Measurements from ENCODE around the gene TUBB2B.

DNA sequence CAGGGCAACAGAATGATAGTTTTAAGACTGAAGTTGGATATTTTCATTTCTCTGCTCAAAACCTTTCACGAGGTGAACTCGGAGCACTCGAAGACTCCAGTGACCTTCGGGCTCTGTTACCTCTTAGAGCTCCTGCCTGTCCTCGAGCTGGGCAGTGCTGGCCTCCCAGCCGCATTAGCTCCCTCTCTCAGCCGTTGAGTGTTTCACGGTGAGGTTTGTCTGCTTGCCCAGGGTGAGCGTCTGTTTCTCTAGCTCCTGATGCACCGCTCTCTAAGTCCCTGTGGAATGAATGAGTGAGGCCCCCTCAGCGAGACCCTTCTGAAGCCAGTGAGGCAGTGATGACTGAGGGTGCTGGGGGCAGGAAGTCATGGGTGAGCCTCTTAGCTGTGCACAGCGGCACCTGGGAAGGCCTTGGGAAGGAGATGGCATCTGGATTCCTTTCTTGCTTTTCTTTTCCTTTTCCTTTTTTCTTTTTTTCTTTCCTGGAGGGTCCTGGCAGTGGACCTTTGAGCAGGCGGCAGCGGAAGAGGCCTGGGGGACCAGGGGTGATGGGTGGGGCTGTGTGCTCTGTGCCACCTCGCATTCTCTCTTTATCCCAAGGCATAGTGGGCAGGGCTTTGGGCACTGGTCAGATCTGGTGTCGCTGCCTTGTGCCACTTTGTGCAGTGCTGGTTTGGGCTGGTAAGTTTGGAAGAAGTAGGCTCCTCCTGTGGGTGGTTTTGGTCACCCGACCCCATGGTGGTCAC is 33.5 kb upstream of the TUBB2B start:
- TF ChIP-seq SUZ12 (IDR thresholded peaks at IDR 0.05) (no peak), BHLHE40 (IDR thresholded peaks at IDR 0.05; ENCODE audit: borderline replicate concordance) (no peak), SP1 (IDR thresholded peaks at IDR 0.05) (no peak), ZNF384 (IDR thresholded peaks at IDR 0.05) (no peak), FOXM1 (IDR thresholded peaks at IDR 0.05; ENCODE audit: borderline replicate concordance) (no peak), FOXA1 (IDR thresholded peaks at IDR 0.05) (no peak), FOXK2 (IDR thresholded peaks at IDR 0.05) (no peak), NFRKB (IDR thresholded peaks at IDR 0.05) (no peak), ELF4 (IDR thresholded peaks at IDR 0.05) (no peak), LEF1 (IDR thresholded peaks at IDR 0.05; ENCODE audit: borderline replicate concordance) (no peak), ARNT (IDR thresholded peaks at IDR 0.05) (no peak), TARDBP (IDR thresholded peaks at IDR 0.05) (no peak)
- TF ChIP-seq, protein P1, sequence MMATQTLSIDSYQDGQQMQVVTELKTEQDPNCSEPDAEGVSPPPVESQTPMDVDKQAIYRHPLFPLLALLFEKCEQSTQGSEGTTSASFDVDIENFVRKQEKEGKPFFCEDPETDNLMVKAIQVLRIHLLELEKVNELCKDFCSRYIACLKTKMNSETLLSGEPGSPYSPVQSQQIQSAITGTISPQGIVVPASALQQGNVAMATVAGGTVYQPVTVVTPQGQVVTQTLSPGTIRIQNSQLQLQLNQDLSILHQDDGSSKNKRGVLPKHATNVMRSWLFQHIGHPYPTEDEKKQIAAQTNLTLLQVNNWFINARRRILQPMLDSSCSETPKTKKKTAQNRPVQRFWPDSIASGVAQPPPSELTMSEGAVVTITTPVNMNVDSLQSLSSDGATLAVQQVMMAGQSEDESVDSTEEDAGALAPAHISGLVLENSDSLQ (IDR thresholded peaks at IDR 0.05), result no peak
